PC-9 (cell line): ENCODE data around the gene PCDH9. TPM values are rescaled to one million over a fixed set of nuclear protein-coding genes. Genes with fewer than 3 reads are reported as not detected.

ENCODE experiments used
- BruUV-seq: library from RNA; stranded (reverse); fragments of 400-500 nt; replicated peaks from 2 replicates; lab custom pipeline; 2021; lab: Mats Ljungman, UMichigan
- CTCF ChIA-PET: fragments of 300-600 bp; sonication (Branson Sonifier 250); formaldehyde crosslinking; loops from one replicate; lab custom pipeline; 2022; ENCODE audit warnings: antibody characterized with exemption; lab: Charles Lee
- POLR2A ChIA-PET: fragments of 300-600 bp; sonication (Branson Sonifier 250); formaldehyde crosslinking; loops from one replicate; lab custom pipeline; 2022; ENCODE audit warnings: antibody characterized with exemption; ENCODE audit not compliant: unreplicated experiment; lab: Charles Lee
- DNase-seq, 2 experiments: peaks; one replicate each; pipeline versions ENCODE4 v3.0.0 to v3.0.0-alpha.2; 2015 to 2022; ENCODE audit warnings: mixed read lengths in 1 of 2
- H2AFZ ChIP-seq: fragments of 200-600 bp; sonication (generic); 2 replicates; pipeline ENCODE4 v1.8.1; 2017; ENCODE audit warnings: antibody characterized with exemption
- H3F3A ChIP-seq: fragments of 200-600 bp; sonication (generic); 2 replicates; pipeline ENCODE4 v1.8.1; 2017; ENCODE audit warnings: antibody characterized with exemption, mild to moderate bottlenecking, low read depth; ENCODE audit not compliant: insufficient read depth
- H3K27ac ChIP-seq: fragments of 200-600 bp; sonication (generic); 2 replicates; pipeline ENCODE4 v1.6.1; 2016; ENCODE audit warnings: mixed run types
- H3K27me3 ChIP-seq: fragments of 200-600 bp; sonication (generic); 2 replicates; pipeline ENCODE4 v1.6.1; 2016; ENCODE audit warnings: low read depth, mixed run types; ENCODE audit not compliant: insufficient read depth
- H3K36me3 ChIP-seq: fragments of 200-600 bp; sonication (generic); 2 replicates; pipeline ENCODE4 v1.6.1; 2016; ENCODE audit warnings: low read depth, mixed run types
- H3K4me1 ChIP-seq: fragments of 200-600 bp; sonication (generic); replicated peaks from 2 replicates; pipeline ENCODE4 v1.6.1; 2016; ENCODE audit warnings: mixed run types; ENCODE audit not compliant: insufficient read depth
- H3K4me2 ChIP-seq: fragments of 200-600 bp; sonication (generic); 2 replicates; pipeline ENCODE4 v1.6.1; 2017; ENCODE audit warnings: mixed run types
- H3K4me3 ChIP-seq: fragments of 200-600 bp; sonication (generic); 2 replicates; pipeline ENCODE4 v1.6.1; 2016; ENCODE audit warnings: mixed run types
- H3K79me2 ChIP-seq: fragments of 200-600 bp; sonication (generic); 2 replicates; pipeline ENCODE4 v1.6.1; 2017; ENCODE audit warnings: low read depth, mixed run types
- H3K9me2 ChIP-seq: fragments of 200-600 bp; sonication (generic); 2 replicates; pipeline ENCODE4 v1.8.1; 2017; ENCODE audit warnings: mild to moderate bottlenecking; ENCODE audit not compliant: insufficient read depth
- H3K9me3 ChIP-seq: fragments of 200-600 bp; sonication (generic); 2 replicates; pipeline ENCODE4 v1.8.1; 2016; ENCODE audit warnings: low read depth; ENCODE audit not compliant: insufficient read depth
- H4K20me1 ChIP-seq: fragments of 200-600 bp; sonication (generic); 2 replicates; pipeline ENCODE4 v1.8.1; 2017; ENCODE audit not compliant: insufficient read depth
- EZH2 ChIP-seq: fragments of 200-600 bp; sonication (generic); IDR thresholded peaks from 2 replicates; pipeline ENCODE4 v1.8.0; 2017; ENCODE audit warnings: antibody characterized with exemption, low read depth
- intact Hi-C: fragments of 100-400 bp; cut with micrococcal nuclease; formaldehyde crosslinking; loops from one replicate; pipeline ENCODE4 v1.10.0; 2022; ENCODE audit not compliant: unreplicated experiment
- total RNA-seq: library from RNA; stranded (reverse); gene quantifications from 2 replicates; pipeline ENCODE4 v1.2.3, GENCODE V29; 2021
- TF ChIP-seq, protein P1 (sequence below): fragments of 200-600 bp; sonication (generic); conservative IDR thresholded peaks from 2 replicates; pipeline ENCODE4 v1.6.1; 2017; ENCODE audit warnings: mixed run types, antibody characterized with exemption, mild to moderate bottlenecking, moderate library complexity

The PCDH9 gene
- total RNA-seq, 1 experiment from 2014 or later, result 0.37 TPM

DNA sequence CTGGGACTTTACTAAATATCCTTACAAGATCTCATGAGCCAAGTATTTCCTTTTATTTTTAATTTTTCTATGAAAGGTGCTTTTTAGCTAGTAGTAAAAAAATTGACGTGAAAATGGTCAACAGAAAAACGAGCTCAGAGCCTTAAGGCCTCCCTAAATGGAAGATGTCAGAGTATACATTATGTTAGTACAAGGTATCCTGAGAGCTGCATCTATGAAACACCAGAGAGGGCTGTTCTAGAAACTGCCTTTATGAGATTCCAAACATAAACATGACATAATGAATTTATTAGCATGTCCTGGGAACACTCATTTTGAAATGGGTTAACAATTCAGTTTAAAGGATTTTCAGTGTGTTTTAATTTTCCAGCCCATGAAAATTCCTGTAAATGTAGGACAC, 146.6 kb downstream of the PCDH9 start:
- Histone ChIP-seq H3K4me1 (no peaks in the 10 kb centered on the region), H4K20me1 (no peaks in the 10 kb centered on the region), H3K4me2 (no peak overlapping the region), H2AFZ (no peak overlapping the region), H3K9me3 (no peaks in the 10 kb centered on the region), H3K79me2 (no peaks in the 10 kb centered on the region), H3K27me3 (no peaks in the 10 kb centered on the region), H3K36me3 (no peaks in the 10 kb centered on the region), H3K27ac (no peak overlapping the region), H3F3A (no peaks in the 10 kb centered on the region), H3K9me2 (no peaks in the 10 kb centered on the region), H3K4me3 (no peak overlapping the region)
- ChIA-PET CTCF (no interaction called here), POLR2A (no interaction called here)
- intact Hi-C loops, result no loop called here
- no TSS peak for BruUV-seq
- TF ChIP-seq, protein P1, sequence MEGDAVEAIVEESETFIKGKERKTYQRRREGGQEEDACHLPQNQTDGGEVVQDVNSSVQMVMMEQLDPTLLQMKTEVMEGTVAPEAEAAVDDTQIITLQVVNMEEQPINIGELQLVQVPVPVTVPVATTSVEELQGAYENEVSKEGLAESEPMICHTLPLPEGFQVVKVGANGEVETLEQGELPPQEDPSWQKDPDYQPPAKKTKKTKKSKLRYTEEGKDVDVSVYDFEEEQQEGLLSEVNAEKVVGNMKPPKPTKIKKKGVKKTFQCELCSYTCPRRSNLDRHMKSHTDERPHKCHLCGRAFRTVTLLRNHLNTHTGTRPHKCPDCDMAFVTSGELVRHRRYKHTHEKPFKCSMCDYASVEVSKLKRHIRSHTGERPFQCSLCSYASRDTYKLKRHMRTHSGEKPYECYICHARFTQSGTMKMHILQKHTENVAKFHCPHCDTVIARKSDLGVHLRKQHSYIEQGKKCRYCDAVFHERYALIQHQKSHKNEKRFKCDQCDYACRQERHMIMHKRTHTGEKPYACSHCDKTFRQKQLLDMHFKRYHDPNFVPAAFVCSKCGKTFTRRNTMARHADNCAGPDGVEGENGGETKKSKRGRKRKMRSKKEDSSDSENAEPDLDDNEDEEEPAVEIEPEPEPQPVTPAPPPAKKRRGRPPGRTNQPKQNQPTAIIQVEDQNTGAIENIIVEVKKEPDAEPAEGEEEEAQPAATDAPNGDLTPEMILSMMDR, result no peak
- no peak for TF ChIP-seq EZH2
- DNase-seq, result no peak

DNA sequence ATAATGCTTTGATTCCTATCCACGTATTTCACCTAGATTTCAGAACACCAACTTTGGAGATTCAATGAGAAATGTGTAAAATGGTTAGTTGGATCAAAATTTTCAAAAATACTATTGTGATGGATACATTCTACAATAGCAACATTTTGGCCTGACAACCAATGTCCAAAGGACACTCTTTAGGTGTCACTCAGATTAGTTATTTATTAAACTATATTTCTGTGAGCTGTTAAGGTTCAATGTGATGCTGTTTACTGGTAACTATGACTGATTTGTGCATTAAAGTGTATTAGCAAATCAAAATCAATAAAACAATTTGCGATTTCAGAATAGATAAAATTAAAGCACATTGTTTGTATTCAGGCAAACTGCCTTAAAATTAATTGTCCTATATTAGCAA, 149.8 kb downstream of the PCDH9 start:
- Histone ChIP-seq H3K36me3 (no peaks in the 10 kb centered on the region), H4K20me1 (no peaks in the 10 kb centered on the region), H2AFZ (no peak overlapping the region), H3K27me3 (no peaks in the 10 kb centered on the region), H3F3A (no peaks in the 10 kb centered on the region), H3K9me3 (no peaks in the 10 kb centered on the region), H3K27ac (no peak overlapping the region), H3K4me3 (no peak overlapping the region), H3K4me2 (no peak overlapping the region), H3K4me1 (no peaks in the 10 kb centered on the region), H3K9me2 (no peaks in the 10 kb centered on the region), H3K79me2 (no peaks in the 10 kb centered on the region)
- no peak for DNase-seq
- no TSS peak for BruUV-seq
- intact Hi-C loops, result no loop called here
- TF ChIP-seq, protein P1, result no peak
- no peak for TF ChIP-seq EZH2
- ChIA-PET CTCF (no interaction called here), POLR2A (interaction anchor here (0.6 kb wide), 1 partner anchor 55 kb away, joined by 4 read pairs; no protein-coding TSS in a partner anchor)

DNA sequence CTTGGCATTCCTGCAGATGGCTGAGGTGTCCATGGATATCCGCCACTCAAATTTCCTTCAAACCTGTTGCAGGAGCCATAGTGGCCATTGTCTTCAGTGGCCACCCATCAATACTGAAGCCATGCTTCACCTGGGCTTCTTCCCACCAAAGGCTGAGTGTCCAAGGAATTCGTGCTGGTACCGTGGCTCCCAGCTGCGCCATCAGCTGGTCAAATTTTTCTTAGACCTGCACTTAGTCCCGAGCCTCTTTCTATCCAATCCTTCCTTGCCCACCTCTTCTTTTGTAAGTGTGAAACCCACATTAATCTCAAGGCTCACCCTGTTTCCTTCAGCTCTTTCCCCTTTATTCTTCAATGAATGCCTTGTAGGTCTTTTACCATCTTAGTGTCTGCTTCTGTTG, 152.1 kb downstream of the PCDH9 start:
- no TSS peak for BruUV-seq
- intact Hi-C loops, result no loop called here
- Histone ChIP-seq H3K27me3 (no peaks in the 10 kb centered on the region), H3K79me2 (no peaks in the 10 kb centered on the region), H2AFZ (no peak overlapping the region), H3K9me3 (no peaks in the 10 kb centered on the region), H4K20me1 (no peaks in the 10 kb centered on the region), H3K4me3 (no peak overlapping the region), H3K9me2 (no peaks in the 10 kb centered on the region), H3K4me2 (no peak overlapping the region), H3K36me3 (no peaks in the 10 kb centered on the region), H3K27ac (no peak overlapping the region), H3K4me1 (no peaks in the 10 kb centered on the region), H3F3A (no peaks in the 10 kb centered on the region)
- no peak for DNase-seq
- CTCF ChIA-PET, result no interaction called here
- POLR2A ChIA-PET, result no interaction called here
- TF ChIP-seq EZH2, result no peak

DNA sequence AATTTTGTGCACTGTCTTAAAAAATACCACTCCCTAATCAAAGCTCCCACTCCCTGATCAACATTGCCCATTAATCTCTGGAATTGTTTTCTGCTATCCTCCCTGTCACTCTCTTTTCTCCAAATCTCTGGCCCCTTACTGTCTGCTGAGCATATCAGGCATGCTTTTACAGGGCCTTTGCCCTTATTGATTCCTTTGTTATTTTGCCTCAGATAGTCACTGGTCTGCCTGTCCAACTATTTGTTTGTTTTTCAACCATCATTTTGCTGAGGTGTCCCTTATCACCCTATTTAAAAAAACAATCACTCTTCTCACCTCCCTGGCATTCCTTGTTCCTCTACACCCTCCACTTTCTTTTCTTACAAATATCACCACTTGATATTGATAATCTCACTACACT, 153.0 kb downstream of the PCDH9 start:
- H4K20me1 ChIP-seq, result no peaks in the 10 kb centered on the region
- H3K27ac ChIP-seq, result no peak overlapping the region
- no peaks in the 10 kb centered on the region for H3K27me3 ChIP-seq
- H2AFZ ChIP-seq, result no peak overlapping the region
- H3K79me2 ChIP-seq, result no peaks in the 10 kb centered on the region
- intact Hi-C loops, result no loop called here
- CTCF ChIA-PET, result no interaction called here
- H3K4me1 ChIP-seq, result no peaks in the 10 kb centered on the region
- no peaks in the 10 kb centered on the region for H3F3A ChIP-seq
- no peak overlapping the region for H3K4me3 ChIP-seq
- no TSS peak for BruUV-seq
- POLR2A ChIA-PET, result no interaction called here
- TF ChIP-seq EZH2, result no peak
- TF ChIP-seq, protein P1, result no peak
- DNase-seq, result no peak
- no peaks in the 10 kb centered on the region for H3K36me3 ChIP-seq
- no peaks in the 10 kb centered on the region for H3K9me3 ChIP-seq
- H3K9me2 ChIP-seq, result no peaks in the 10 kb centered on the region
- H3K4me2 ChIP-seq, result no peak overlapping the region
